GM18867 (cell line): Measurements from ENCODE around the gene HOXB6.

Source experiments
- ATAC-seq: cut with Tn5 transposase; IDR thresholded peaks from one replicate; pipeline ENCODE4 v1.9.1; 2021; ENCODE audit warnings: mild to moderate bottlenecking, moderate library complexity; ENCODE audit not compliant: unreplicated experiment

HOXB6 gene

GRCh38 chr17:48555258-48556228, 49.2 kb downstream of the HOXB6 start:
- ATAC-seq: no peak

- no peak for ATAC-seq
Measured at GRCh38 chr17:48554412-48555257, 50.2 kb downstream of the HOXB6 start.

GRCh38 chr17:48553826-48554225, 51.0 kb downstream of the HOXB6 start:
- ATAC-seq: no peak

GRCh38 chr17:48553190-48553547, 51.6 kb downstream of the HOXB6 start:
- ATAC-seq: no peak

- no peak for ATAC-seq
Measured at GRCh38 chr17:48552466-48553189, 52.2 kb downstream of the HOXB6 start.

- ATAC-seq: no peak
Measured at GRCh38 chr17:48551596-48552465, 53.0 kb downstream of the HOXB6 start.

GRCh38 chr17:48551214-48551555, 53.6 kb downstream of the HOXB6 start:
- ATAC-seq: no peak

GRCh38 chr17:48550502-48551213, 54.1 kb downstream of the HOXB6 start:
- ATAC-seq: no peak

- ATAC-seq: no peak
Measured at GRCh38 chr17:48549914-48550501, 54.8 kb downstream of the HOXB6 start.

GRCh38 chr17:48549281-48549630, 55.5 kb downstream of the HOXB6 start:
- ATAC-seq: no peak

GRCh38 chr17:48548523-48549280, 56.1 kb downstream of the HOXB6 start:
- ATAC-seq: no peak

- no peak for ATAC-seq
Measured at GRCh38 chr17:48547808-48548522, 56.8 kb downstream of the HOXB6 start.

- no peak for ATAC-seq
Measured at GRCh38 chr17:48546924-48547807, 57.6 kb downstream of the HOXB6 start.

GRCh38 chr17:48546137-48546923, 58.5 kb downstream of the HOXB6 start:
- no peak for ATAC-seq
